Osteoblast (primary cell): ENCODE data around the gene NPAS3. TPM values are rescaled to one million over a fixed set of nuclear protein-coding genes. Genes with fewer than 3 reads are reported as not detected.

ENCODE experiments used
- DNase-seq: peaks from one replicate; pipeline ENCODE4 v3.0.0; 2011; ENCODE audit warnings: low spot score, mixed read lengths; ENCODE audit not compliant: insufficient read length; ENCODE audit errors: missing footprints
- H2AFZ ChIP-seq: 2 replicates; pipeline ENCODE4 v1.6.0; 2011; ENCODE audit warnings: mild to moderate bottlenecking, low read length
- H3K27ac ChIP-seq: 2 replicates; pipeline ENCODE4 v1.5.1; 2011; ENCODE audit warnings: mild to moderate bottlenecking, low read depth, low read length, moderate library complexity
- H3K27me3 ChIP-seq: 2 replicates; pipeline ENCODE4 v1.6.0; 2012; ENCODE audit warnings: mild to moderate bottlenecking, control low read depth, inconsistent platforms, low read length, moderate library complexity; ENCODE audit not compliant: insufficient read depth
- H3K36me3 ChIP-seq: 2 replicates; pipeline ENCODE4 v1.5.1; 2011; ENCODE audit warnings: mild to moderate bottlenecking, low read length, control low read depth, moderate library complexity; ENCODE audit not compliant: insufficient read depth
- H3K4me1 ChIP-seq: 2 replicates; pipeline ENCODE4 v1.5.1; 2011; ENCODE audit warnings: mild to moderate bottlenecking, low read length, control low read depth, moderate library complexity; ENCODE audit not compliant: insufficient read depth
- H3K4me2 ChIP-seq: 2 replicates; pipeline ENCODE4 v1.6.0; 2011; ENCODE audit warnings: mild to moderate bottlenecking, low read length; ENCODE audit not compliant: insufficient read depth
- H3K4me3 ChIP-seq: fragments of 200-600 bp; sonication (generic); 3 replicates; pipeline ENCODE4 v1.5.1; 2012; ENCODE audit warnings: mild to moderate bottlenecking, low read length, inconsistent platforms; ENCODE audit not compliant: insufficient read depth
- H3K79me2 ChIP-seq: 2 replicates; pipeline ENCODE4 v1.6.0; 2012; ENCODE audit warnings: mild to moderate bottlenecking, low read length, control low read depth, inconsistent platforms; ENCODE audit not compliant: insufficient read depth
- H3K9me3 ChIP-seq: 2 replicates; pipeline ENCODE4 v1.5.1; 2011; ENCODE audit warnings: low read depth, low read length, control low read depth
- H4K20me1 ChIP-seq: 2 replicates; pipeline ENCODE4 v1.6.0; 2012; ENCODE audit warnings: mild to moderate bottlenecking, low read length, control low read depth; ENCODE audit not compliant: insufficient read depth
- total RNA-seq: library from RNA; depleted of rRNA; stranded (reverse); fragments of >200 nt; gene quantifications from 2 replicates; pipeline ENCODE4 v1.2.3, GENCODE V29; 2012
- TF ChIP-seq, protein P1 (sequence below): IDR thresholded peaks from 2 replicates; pipeline ENCODE4 v1.5.1; 2011; ENCODE audit warnings: mild to moderate bottlenecking, low read depth, low read length, moderate library complexity; ENCODE audit errors: extremely low read depth

The NPAS3 gene
- total RNA-seq, 1 donor, result 0.72 TPM

- H4K20me1 ChIP-seq, result no peaks in the 10 kb centered on the region
Observed at GRCh38 chr14:33679461-33680225, 741.0 kb downstream of the NPAS3 start.

GRCh38 chr14:33680873-33681272 is 742.2 kb downstream of the NPAS3 start:
- no peak overlapping the region for H2AFZ ChIP-seq
- H3K27ac ChIP-seq, result no peak overlapping the region
- H3K4me1 ChIP-seq, result peaks cover 51% of the 10 kb centered on the region
- H3K4me3 ChIP-seq, result no peak overlapping the region
- no peaks in the 10 kb centered on the region for H3K79me2 ChIP-seq
- no peaks in the 10 kb centered on the region for H3K27me3 ChIP-seq
- no peaks in the 10 kb centered on the region for H3K9me3 ChIP-seq
- TF ChIP-seq, protein P1, sequence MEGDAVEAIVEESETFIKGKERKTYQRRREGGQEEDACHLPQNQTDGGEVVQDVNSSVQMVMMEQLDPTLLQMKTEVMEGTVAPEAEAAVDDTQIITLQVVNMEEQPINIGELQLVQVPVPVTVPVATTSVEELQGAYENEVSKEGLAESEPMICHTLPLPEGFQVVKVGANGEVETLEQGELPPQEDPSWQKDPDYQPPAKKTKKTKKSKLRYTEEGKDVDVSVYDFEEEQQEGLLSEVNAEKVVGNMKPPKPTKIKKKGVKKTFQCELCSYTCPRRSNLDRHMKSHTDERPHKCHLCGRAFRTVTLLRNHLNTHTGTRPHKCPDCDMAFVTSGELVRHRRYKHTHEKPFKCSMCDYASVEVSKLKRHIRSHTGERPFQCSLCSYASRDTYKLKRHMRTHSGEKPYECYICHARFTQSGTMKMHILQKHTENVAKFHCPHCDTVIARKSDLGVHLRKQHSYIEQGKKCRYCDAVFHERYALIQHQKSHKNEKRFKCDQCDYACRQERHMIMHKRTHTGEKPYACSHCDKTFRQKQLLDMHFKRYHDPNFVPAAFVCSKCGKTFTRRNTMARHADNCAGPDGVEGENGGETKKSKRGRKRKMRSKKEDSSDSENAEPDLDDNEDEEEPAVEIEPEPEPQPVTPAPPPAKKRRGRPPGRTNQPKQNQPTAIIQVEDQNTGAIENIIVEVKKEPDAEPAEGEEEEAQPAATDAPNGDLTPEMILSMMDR, result no peak
- H3K4me2 ChIP-seq, result no peak overlapping the region
- no peaks in the 10 kb centered on the region for H3K36me3 ChIP-seq
- DNase-seq, result no peak
- H4K20me1 ChIP-seq, result no peaks in the 10 kb centered on the region

More at GRCh38 chr14:33679461-33680225, 741.0 kb downstream of the NPAS3 start:
- Histone ChIP-seq H3K4me3 (no peak overlapping the region), H3K27ac (peak overlapping the region; percentile 62), H3K4me1 (peaks cover 48% of the 10 kb centered on the region), H2AFZ (no peak overlapping the region), H3K27me3 (no peaks in the 10 kb centered on the region), H3K4me2 (peak overlapping the region; percentile 12), H3K36me3 (no peaks in the 10 kb centered on the region), H3K79me2 (no peaks in the 10 kb centered on the region), H3K9me3 (no peaks in the 10 kb centered on the region)
- TF ChIP-seq, protein P1, result no peak
- DNase-seq, result no peak

GRCh38 chr14:33682760-33683159 is 744.1 kb downstream of the NPAS3 start:
- H3K9me3 ChIP-seq, result no peaks in the 10 kb centered on the region
- no peaks in the 10 kb centered on the region for H3K36me3 ChIP-seq
- no peaks in the 10 kb centered on the region for H3K27me3 ChIP-seq
- no peaks in the 10 kb centered on the region for H3K79me2 ChIP-seq
- H3K4me1 ChIP-seq, result peaks cover 52% of the 10 kb centered on the region
- no peaks in the 10 kb centered on the region for H4K20me1 ChIP-seq
- DNase-seq, result peak; percentile 69
- H3K4me3 ChIP-seq, result peak overlapping the region; percentile 19
- peak overlapping the region; percentile 85 for H3K27ac ChIP-seq
- H3K4me2 ChIP-seq, result peak overlapping the region; percentile 61
- no peak overlapping the region for H2AFZ ChIP-seq
- TF ChIP-seq, protein P1, result no peak

DNA sequence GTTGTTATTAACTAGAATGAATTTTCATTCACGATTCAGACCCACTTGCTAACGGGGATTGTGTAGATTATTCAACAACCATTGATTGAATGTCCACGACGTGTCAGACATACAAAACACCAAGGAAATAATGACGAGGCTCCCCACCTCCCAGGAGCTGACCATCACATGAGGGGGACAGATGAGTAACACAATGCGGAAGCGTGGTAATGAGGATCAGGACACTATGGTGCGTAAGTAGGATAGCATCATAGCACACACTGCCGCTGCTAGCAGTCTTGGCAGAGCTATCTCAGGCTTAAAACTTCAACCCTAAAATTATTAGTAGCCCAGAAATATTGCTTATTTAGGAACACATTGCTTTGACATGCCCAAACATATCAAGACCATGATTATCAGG is 746.3 kb downstream of the NPAS3 start:
- peaks cover 40% of the 10 kb centered on the region for H3K4me1 ChIP-seq
- H3K4me2 ChIP-seq, result no peak overlapping the region
- H3K9me3 ChIP-seq, result no peaks in the 10 kb centered on the region
- no peaks in the 10 kb centered on the region for H4K20me1 ChIP-seq
- no peaks in the 10 kb centered on the region for H3K27me3 ChIP-seq
- no peak for DNase-seq
- H3K36me3 ChIP-seq, result no peaks in the 10 kb centered on the region
- TF ChIP-seq, protein P1, result no peak
- no peak overlapping the region for H2AFZ ChIP-seq
- H3K27ac ChIP-seq, result no peak overlapping the region
- H3K79me2 ChIP-seq, result no peaks in the 10 kb centered on the region
- H3K4me3 ChIP-seq, result no peak overlapping the region
